Cardiac muscle cell (in vitro differentiated cells and primary cell): Measurements from ENCODE around the gene STX8. TPM values are rescaled to one million over a fixed set of nuclear protein-coding genes. Genes with fewer than 3 reads are reported as not detected.

ENCODE experiments used
- DNase-seq, 2 donors: peaks; one replicate each; pipeline versions ENCODE4 v3.0.0 to v3.0.0-alpha.2; 2010 to 2017; ENCODE audit warnings: low read depth in 1 of 2, low spot score in 1 of 2
- H3K27ac ChIP-seq: fragments of 200-600 bp; sonication (generic); 2 replicates; pipeline ENCODE4 v1.5.1; 2016
- H3K27me3 ChIP-seq: fragments of 200-600 bp; sonication (generic); 2 replicates; pipeline ENCODE4 v1.6.0; 2016; ENCODE audit warnings: control low read depth
- H3K36me3 ChIP-seq: fragments of 200-600 bp; sonication (generic); 2 replicates; pipeline ENCODE4 v1.5.1; 2016; ENCODE audit warnings: control low read depth
- H3K4me1 ChIP-seq: fragments of 200-600 bp; sonication (generic); 2 replicates; pipeline ENCODE4 v1.8.1; 2017; ENCODE audit warnings: low read depth, mild to moderate bottlenecking, mixed run types
- H3K4me3 ChIP-seq: fragments of 200-600 bp; sonication (generic); 2 replicates; pipeline ENCODE4 v1.5.1; 2016; ENCODE audit warnings: mild to moderate bottlenecking
- H3K9me3 ChIP-seq: fragments of 200-600 bp; sonication (generic); 2 replicates; pipeline ENCODE4 v1.5.1; 2017; ENCODE audit warnings: low read depth, mild to moderate bottlenecking, control low read depth
- CTCF ChIP-seq: IDR thresholded peaks from 2 replicates; pipeline ENCODE4 v1.5.1; 2012; ENCODE audit warnings: low read depth, mild to moderate bottlenecking, low read length
- polyA plus RNA-seq: library from polyadenylated mRNA; unstranded; fragments of >200 nt; fragmentation: Nextera tagmentation; extraction: Ambion mirVana; gene quantifications from 2 replicates; pipeline ENCODE4 v1.2.1, GENCODE V29; 2016
- total RNA-seq: library from RNA; depleted of rRNA; stranded (reverse); fragments of >200 nt; gene quantifications from 2 replicates; pipeline ENCODE4 v1.2.3, GENCODE V29; 2016

The STX8 gene
- total and polyA plus RNA-seq, 2 experiments from 2014 or later, result 46.9 to 95.2 TPM

DNA sequence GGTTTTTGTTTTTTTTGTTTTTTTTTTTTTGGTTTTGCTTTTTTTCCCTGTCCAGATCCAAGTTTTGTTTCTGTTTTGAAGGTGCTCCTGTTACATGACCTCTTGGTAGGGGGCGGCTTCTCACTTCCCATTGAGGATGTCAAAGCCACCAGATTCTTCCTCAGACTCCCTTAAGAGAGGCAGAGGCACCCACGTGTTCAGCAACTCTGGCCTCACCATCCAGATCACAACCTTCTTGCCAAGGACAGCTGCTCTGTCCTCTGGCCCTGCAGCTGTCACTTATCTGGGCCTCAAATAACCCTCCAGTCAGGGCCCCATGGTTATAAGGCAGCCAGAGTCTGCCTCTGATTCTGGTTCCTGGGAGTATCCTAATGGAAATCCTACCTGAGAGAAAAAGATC lies 208.5 kb downstream of the STX8 start:
- Histone ChIP-seq H3K27ac (no peak overlapping the region), H3K4me1 (peaks cover 9% of the 10 kb centered on the region), H3K36me3 (no peaks in the 10 kb centered on the region), H3K9me3 (no peaks in the 10 kb centered on the region), H3K27me3 (no peaks in the 10 kb centered on the region), H3K4me3 (no peak overlapping the region)
- no peak for TF ChIP-seq CTCF
- DNase-seq, result peak in 1 of 2 donors; percentile 23

- DNase-seq, result no peak
Measured at GRCh38 chr17:9364837-9365430, 210.7 kb downstream of the STX8 start.

GRCh38 chr17:9363440-9364350 lies 211.9 kb downstream of the STX8 start:
- H3K36me3 ChIP-seq, result no peaks in the 10 kb centered on the region
- TF ChIP-seq CTCF, result no peak
- no peaks in the 10 kb centered on the region for H3K27me3 ChIP-seq
- no peak overlapping the region for H3K27ac ChIP-seq
- H3K9me3 ChIP-seq, result no peaks in the 10 kb centered on the region
- peak in 1 of 2 donors; percentile 18 for DNase-seq
- H3K4me1 ChIP-seq, result peaks cover 24% of the 10 kb centered on the region
- no peak overlapping the region for H3K4me3 ChIP-seq

More at GRCh38 chr17:9364837-9365430, 210.7 kb downstream of the STX8 start:
- H3K4me3 ChIP-seq, result no peak overlapping the region
- no peaks in the 10 kb centered on the region for H3K36me3 ChIP-seq
- no peak for TF ChIP-seq CTCF
- no peaks in the 10 kb centered on the region for H3K27me3 ChIP-seq
- no peaks in the 10 kb centered on the region for H3K9me3 ChIP-seq
- peaks cover 24% of the 10 kb centered on the region for H3K4me1 ChIP-seq
- no peak overlapping the region for H3K27ac ChIP-seq

GRCh38 chr17:9361188-9361955 lies 214.2 kb downstream of the STX8 start:
- Histone ChIP-seq H3K4me1 (peaks cover 15% of the 10 kb centered on the region), H3K9me3 (no peaks in the 10 kb centered on the region), H3K4me3 (no peak overlapping the region), H3K27me3 (no peaks in the 10 kb centered on the region), H3K27ac (no peak overlapping the region), H3K36me3 (no peaks in the 10 kb centered on the region)
- TF ChIP-seq CTCF, result no peak
- peak; percentile 82 to 90 for DNase-seq

- Histone ChIP-seq H3K27ac (no peak overlapping the region), H3K4me1 (peaks cover 15% of the 10 kb centered on the region), H3K4me3 (no peak overlapping the region), H3K36me3 (no peaks in the 10 kb centered on the region), H3K9me3 (no peaks in the 10 kb centered on the region), H3K27me3 (no peaks in the 10 kb centered on the region)
- DNase-seq, result peak; percentile 20 to 53
- no peak for TF ChIP-seq CTCF
Measured at GRCh38 chr17:9360677-9361081, 214.9 kb downstream of the STX8 start.
